Memory B cell (primary cell): ENCODE measurements around the gene C5orf22.
A peak's percentile ranks its signal among the peaks of the same experiment; 100 is the strongest.
"Not testable (repeated sequence)": the region's sequence is repeated elsewhere in the genome, so short reads cannot be mapped to it uniquely, and the experiment has no call there.

Experiments
- ATAC-seq: fragments of 150-1000 bp; cut with Tn5 transposase; 2 replicates; pipeline ENCODE4 v1.10.0; 2021; ENCODE audit warnings: low read depth, mild to moderate bottlenecking, moderate library complexity
- DNase-seq, 2 donors: peaks; one replicate each; pipeline ENCODE4 v3.0.0; 2022; ENCODE audit warnings: low spot score in 2 of 2
- H3K27ac Mint-ChIP-seq: one replicate; pipeline ENCODE4 v1.8.0; 2022; ENCODE audit warnings: mild to moderate bottlenecking, moderate library complexity, mixed read lengths
- H3K27me3 Mint-ChIP-seq: one replicate; pipeline ENCODE4 v1.8.0; 2022; ENCODE audit warnings: mixed read lengths
- H3K36me3 Mint-ChIP-seq: one replicate; pipeline ENCODE4 v1.8.0; 2022; ENCODE audit warnings: mild to moderate bottlenecking, mixed read lengths
- H3K4me1 Mint-ChIP-seq: one replicate; pipeline ENCODE4 v1.8.0; 2022; ENCODE audit warnings: mixed read lengths
- H3K4me3 Mint-ChIP-seq: one replicate; pipeline ENCODE4 v1.8.0; 2022; ENCODE audit warnings: mild to moderate bottlenecking, moderate library complexity, mixed read lengths
- H3K9me3 Mint-ChIP-seq: one replicate; pipeline ENCODE4 v1.8.0; 2022; ENCODE audit warnings: mixed read lengths

The C5orf22 gene

DNA sequence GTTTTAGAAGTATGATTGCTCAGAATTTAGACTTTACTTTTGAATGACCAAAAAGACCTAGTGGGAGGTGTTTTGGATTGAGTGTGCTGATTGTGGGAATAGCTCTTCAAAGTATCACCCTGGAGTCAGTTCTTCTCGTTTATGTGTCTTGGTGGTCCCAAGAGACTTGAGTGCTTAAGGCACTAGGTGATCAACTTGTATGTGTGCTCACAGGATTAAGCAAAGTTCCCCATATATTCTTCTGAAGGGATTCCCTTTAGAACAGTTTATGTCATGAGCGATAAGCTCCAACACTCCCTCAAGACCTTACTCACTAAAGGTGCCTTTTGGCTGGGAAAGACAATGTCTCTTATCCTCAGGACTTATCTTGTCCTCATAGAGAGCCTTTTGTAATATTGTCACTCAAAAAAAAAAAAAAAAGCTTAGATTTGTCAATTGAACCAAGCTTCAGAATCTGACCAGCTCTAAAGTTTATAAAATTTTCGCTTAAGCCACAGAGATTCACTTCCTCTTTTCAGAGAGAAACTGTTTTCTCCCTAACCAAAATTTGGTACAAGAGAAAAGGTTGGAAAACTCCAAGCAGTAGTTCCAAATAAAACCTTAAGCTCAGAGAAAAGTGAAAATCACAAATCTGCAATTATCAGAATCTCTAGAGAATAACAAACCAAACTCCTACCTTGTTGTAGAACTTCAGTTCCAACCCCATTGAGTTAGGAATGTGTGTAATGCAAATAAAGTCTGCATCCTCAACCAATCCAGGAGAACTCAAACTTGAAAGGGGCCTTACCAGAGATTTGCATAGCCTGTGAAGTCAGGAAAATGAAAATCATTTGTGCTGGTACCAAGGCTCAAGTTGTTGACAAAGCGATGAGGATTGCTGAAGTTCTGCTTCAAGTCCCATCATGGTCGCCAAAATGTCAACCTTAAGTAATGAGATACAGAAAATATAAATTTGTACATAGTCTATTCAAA lies 66.8 kb downstream of the C5orf22 start:
- Mint-ChIP-seq H3K4me3 (no peak overlapping the region), H3K4me1 (peaks cover 3% of the 10 kb centered on the region), H3K36me3 (no peaks in the 10 kb centered on the region), H3K9me3 (no peaks in the 10 kb centered on the region), H3K27ac (no peak overlapping the region), H3K27me3 (peaks cover 3% of the 10 kb centered on the region)
- ATAC-seq (peak; percentile 29), DNase-seq (no peak)

DNA sequence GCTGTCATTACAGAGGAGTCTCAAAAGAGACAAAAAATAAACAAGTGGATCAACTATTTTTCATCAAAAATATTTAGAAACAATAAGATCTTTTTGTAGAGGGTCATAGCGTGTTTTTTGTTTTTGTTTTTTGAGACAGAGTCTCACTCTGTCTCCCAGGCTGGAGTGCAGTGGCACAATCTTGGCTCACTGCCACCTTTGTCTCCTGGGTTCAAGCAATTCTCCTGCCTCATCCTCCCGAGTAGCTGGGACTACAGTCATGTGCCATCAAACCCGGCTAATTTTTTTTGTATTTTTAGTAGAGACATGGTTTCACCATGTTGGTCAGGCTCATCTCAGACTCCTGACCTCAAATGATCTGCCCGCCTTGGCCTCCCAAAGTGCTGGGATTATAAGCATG lies 70.2 kb downstream of the C5orf22 start:
- H3K9me3 Mint-ChIP-seq, H3K27me3 Mint-ChIP-seq, H3K4me1 Mint-ChIP-seq, H3K4me3 Mint-ChIP-seq, H3K27ac Mint-ChIP-seq, DNase-seq, ATAC-seq, H3K36me3 Mint-ChIP-seq: not testable (repeated sequence)

DNA sequence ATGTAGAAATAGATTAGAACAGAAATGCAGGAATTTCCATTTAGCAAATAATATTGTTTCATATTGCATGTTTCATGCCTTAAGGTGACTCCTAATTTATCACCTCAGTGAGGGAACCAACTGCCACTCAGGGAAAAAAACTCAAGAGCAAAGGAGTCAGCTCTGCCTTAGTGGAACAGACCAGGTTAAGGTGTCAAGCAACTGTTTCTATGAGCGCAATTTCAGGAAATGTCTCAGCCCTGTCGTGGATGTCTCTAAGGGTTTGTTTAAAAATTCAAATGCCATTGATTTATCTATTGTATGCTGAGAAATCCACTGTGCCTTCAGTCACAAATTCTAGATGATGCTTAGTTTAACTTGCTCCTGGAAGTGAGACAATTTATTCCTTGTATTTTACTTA lies 72.1 kb downstream of the C5orf22 start:
- ATAC-seq (no peak), DNase-seq (no peak)
- Mint-ChIP-seq H3K36me3 (no peaks in the 10 kb centered on the region), H3K27ac (no peak overlapping the region), H3K27me3 (peaks cover 4% of the 10 kb centered on the region), H3K4me3 (no peak overlapping the region), H3K4me1 (no peaks in the 10 kb centered on the region), H3K9me3 (no peaks in the 10 kb centered on the region)

- no peak overlapping the region for H3K4me3 Mint-ChIP-seq
- no peaks in the 10 kb centered on the region for H3K4me1 Mint-ChIP-seq
- H3K27ac Mint-ChIP-seq: no peak overlapping the region
- DNase-seq (no peak), ATAC-seq (no peak)
- no peaks in the 10 kb centered on the region for H3K36me3 Mint-ChIP-seq
- no peaks in the 10 kb centered on the region for H3K9me3 Mint-ChIP-seq
- peaks cover 4% of the 10 kb centered on the region for H3K27me3 Mint-ChIP-seq
These were observed 72.5 kb downstream of the C5orf22 start for GRCh38 chr5:31604644-31605043.
